ENCODE data around the gene GABRB1.

Gene GABRB1

DNA sequence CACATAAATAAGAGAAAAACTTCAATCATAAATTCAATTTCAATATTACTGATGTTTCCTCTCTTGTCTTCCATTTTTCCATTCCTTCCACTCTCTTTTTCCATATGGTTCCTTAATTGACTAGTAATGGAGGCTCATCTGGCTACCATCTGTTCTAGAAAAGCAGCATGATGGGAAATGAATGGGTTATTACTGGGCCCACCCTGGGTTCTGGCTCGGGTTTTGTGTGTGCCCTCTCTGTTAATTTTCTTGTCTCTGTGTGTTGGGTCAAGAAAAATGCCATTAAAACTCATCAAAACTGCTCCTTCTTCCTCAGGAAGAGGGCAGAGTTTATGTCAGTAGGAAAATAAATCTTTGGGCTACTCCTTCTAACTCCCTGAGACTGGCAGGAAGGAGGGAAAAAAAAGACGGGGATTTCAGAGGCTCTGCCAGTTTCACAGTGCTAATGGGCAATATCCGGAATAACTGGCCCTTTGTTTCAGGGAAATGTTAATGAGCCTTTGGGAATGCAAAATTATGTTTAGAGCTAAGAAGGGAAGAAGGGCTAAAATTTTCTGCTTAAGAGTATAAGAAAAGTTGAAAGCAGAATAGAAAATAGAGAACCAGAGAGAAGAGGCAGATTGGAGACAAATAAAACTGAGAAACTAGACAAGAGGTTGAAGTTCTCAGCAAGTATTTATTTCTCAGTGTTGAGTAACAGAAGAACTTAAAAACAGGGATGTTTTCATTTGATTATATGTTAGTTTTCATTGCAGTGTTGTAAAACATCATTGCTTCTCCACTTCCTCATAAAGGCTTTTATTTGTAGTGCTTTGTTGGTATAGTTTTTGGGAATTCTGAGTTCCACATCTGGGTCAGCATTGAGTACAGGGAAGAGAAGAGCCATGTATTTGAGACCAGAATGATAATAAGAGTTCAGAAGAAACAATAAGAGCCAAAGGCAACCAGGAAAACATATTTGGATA, 19.7 kb downstream of the GABRB1 start:
- no peak for DNase-seq

DNA sequence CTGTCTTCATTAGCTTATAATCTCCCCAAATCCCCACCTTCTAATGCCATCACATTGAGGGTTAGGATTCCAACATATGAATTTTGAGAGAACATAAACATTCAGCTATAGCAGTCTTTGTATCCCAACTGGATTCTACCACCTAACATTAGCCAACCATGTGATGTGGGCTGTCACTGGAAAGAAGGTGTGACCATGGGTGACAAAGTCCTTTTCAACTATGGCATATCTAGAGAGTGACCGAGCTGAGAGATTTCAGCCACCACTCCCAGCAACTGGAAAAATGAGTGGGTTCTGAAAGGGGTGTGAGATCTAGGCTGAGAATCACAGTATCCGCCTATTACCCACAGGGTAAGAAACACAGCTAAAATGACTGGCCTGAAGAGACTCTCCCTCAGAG, 22.1 kb downstream of the GABRB1 start:
- no peak for DNase-seq

DNA sequence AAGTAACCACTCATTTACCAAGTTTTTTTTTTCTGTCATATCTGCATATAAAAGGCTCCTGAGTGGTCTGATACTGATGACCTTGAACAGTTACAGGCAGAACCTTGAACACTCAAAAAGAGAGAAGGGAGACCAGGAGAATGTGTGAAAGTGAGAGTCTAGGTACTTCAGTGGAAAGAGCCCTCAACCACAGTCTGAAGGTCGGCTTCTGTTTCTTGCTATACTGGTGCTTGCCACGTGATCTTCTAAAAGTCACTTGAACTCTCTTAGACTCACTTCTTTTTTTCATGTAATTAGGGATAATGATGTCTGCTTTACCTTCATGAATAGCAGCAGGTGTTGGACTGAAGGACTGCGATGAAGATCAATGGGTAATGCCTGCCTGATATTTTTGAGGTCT, 22.8 kb downstream of the GABRB1 start:
- no peak for DNase-seq

DNA sequence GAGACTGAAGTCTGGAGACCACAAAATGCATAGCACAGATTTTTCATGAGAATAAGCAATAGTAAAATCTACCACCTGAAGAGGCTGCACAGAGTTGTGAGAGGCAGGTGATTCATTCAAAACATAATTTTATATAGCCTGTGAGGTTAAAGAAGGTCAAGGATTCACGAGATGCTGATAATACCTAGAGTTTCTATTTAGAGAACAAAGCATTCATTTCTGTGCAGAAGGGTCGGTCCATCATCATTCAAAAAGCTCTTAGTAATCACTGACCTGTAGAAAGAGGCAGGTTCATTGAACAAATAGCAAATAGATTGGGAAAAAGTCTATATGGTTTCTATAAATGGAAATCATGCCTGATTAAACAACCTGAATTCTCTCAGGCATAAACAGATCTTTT, 26.6 kb downstream of the GABRB1 start:
- DNase-seq = no peak

DNA sequence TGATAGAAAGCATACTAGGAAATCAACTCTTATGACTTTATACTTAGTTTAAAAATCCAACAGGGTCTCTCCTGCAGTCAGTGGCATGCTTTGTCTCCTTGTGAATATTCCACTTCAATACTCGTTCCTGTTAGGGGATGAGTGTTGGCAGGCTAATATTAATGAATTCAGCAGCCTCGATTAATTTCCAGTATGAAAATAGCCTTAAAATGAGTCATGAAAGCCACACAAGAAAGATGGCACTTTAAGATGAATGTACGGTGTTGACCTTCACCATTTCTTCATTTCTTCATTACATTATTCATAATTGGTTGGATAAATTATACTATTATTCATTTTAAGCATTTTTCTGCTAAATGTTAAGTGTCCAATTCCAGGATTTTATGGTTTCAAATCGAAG, 29.2 kb downstream of the GABRB1 start:
- no peak for DNase-seq

DNA sequence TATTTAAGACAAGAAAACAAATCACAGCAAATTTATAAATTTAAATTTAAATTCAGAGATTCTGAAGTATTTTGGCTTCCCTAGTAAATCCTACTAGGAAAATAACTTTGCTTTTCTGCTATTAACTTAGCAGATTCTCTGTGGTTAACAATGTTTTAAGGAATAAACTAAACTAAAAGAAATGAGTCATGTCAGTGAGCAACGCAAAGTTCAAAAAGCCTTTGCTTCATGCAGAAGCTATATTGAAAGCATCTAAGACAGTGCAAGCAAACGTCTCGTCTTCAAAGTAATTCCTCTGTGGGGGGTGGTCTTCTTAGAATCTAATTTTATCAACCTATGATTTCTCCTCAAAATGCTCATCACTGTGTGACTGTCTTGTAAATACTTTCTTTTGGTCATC, 30.1 kb downstream of the GABRB1 start:
- DNase-seq = no peak

DNA sequence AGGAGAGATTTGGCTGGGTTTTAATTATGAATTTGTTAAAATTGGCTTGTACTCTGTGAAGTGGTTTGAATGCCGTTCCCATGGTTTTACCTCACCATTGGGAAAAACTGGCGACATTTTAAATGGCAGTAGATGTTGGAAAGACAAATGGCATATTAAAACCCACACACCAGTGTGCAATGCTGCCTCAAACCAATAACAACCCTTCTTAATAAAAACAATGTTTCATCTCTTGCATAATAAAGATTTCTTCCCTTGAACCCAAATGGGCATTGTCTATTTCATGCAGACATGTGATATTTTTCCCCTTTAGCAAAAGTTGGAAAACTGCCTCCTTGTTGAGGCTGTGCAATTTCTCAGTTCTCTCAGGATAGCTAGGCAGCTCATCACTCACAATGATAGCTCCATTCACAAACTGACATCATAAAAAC, 33.7 kb downstream of the GABRB1 start:
- no peak for DNase-seq

DNA sequence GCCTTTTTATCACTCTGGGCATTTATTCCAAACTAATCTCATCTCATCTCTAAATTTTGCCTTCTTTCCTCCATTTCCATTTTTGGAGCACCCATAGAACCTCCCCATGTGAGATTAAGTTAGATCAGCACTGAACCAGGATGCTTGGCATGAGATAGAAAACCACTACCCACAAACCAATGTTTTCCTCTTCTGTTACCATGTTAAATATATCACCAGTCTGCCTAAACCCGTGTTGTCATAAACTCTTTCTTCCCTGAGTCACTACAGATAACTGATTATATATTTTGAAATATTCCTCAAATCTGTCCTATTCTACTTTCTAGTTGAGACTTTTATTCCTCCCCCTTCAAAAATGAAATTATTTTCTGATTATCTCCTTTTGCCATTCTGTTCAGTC, 37.6 kb downstream of the GABRB1 start:
- DNase-seq = no peak

DNA sequence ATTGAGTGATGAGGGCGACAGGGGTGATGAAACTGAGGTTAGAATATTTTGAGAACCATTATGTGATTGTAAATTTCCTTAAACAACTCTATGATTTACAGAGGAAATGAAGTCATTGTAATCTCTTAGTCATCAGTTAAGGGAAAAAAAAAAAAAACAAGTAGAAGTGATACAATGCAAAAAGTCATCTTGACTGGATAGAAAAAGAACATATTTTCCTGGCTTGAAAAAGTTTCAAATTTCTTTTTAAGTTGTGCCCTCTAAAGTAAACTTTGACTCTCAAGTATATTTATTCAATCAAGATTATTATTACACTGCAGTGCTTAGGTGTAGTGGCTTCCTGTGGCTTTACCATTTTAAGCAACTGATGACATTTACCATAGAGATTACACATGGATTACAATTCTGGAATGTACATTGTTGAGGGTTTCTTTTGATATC, 40.6 kb downstream of the GABRB1 start:
- DNase-seq = no peak

DNA sequence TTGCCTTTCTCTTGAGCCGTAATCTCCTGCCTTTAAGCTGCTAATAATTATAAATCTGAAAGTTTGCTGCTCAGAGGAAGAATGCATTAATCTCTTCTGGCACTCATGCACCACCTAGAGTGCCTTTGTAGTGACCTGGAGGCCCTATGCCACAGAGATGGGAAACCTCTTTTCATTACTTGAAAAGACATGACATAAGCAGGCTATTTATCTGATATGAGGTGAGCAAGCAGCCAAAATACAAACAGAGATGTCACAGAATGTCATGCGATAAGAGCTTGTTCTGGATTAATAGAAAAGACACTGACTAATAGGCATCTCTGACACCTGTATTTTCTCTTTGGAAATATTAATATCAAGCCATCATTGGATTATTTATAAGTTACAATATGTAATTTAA, 42.3 kb downstream of the GABRB1 start:
- DNase-seq = no peak

DNA sequence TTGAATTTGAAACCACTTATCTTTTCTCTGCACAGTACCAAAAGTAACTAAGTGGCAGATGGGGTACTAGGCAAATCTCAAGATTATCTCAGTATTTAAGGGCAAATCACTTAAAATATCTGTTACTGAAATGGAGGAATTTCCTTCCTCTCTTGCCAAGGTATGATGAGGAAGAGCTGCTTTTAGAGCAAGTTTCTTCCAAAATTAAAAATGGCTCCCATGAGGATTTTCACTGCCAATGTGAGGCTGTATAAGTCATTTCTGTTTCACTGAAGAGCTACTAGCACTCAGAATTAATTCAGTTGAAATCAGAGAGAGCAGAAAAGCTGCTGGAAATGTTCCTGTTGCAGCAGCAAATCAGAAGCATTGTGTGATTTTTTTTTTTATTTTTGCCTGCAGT, 43.4 kb downstream of the GABRB1 start:
- DNase-seq = no peak

DNA sequence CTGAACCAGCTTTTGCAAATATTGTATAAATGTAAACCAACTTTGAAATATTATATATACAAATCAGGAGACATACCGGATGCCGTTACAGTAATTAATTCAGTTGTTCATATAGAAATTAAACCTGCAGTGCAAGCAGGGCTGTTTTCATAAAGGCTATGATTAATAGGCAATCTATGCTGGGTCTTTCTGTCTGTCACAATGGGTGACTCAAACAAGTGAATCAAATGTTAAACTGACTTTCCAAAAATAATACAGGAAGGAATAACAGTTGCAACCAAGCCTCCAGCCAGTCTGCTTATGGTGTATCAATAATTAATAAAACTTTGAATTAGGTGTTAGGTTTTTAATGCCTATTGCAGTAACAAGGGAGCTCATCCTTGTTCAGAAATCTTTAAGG, 43.9 kb downstream of the GABRB1 start:
- no peak for DNase-seq

DNA sequence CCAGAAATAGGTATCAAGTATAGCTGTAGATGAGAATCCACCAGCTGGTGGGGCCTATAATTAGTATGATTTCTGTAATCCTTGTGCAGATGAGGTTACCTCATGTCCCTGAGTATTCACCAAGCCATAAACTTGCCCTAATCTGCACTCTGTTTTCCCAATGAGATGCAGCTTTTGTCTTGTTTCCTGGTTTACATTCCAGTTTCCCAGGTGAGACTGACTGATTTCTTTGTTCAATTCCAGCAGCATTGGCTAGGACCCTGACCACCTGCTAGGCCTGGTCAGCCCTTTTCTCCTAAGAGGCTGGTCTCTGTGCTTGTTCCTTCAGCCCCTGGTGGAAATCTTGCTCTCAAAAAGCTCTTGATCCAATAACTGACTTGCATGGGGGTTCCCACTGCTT, 44.6 kb downstream of the GABRB1 start:
- no peak for DNase-seq

DNA sequence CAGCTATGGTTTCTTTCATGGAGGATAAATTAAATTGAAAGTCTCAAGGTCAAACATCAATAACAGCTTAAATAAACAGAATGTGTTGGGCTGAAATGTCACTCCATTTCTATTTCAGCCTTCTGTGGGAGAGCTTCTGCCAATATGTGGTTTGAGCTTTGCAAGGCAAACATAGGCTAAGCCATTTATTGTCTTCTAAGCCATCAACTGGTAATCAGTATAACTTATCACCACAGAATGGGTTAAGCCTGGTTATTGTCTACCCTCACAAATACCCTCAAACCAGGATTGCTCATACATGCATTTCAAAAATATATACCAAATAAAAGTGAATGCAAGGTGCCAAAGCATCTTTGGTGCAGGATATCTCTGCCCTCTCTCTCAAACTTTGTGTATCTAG, 52.7 kb downstream of the GABRB1 start:
- DNase-seq = no peak

DNA sequence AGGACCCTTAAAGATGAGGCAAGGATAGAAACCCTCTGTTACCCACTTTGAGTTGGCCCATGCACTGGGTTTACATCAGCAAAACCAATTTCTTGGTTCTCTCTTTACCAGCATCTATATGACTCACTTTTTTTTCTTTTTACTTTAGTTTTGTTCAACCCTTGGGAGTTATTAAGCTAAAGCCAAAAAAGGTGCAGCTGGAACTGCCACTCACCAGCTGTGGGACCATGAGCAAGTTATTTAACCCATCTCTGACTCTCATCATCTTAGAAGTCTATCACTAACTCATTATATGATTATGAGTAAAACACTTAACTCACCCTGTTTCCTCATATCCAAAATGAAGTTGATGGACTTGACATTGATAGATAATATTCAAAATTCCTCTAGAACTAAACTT, 53.4 kb downstream of the GABRB1 start:
- no peak for DNase-seq

DNA sequence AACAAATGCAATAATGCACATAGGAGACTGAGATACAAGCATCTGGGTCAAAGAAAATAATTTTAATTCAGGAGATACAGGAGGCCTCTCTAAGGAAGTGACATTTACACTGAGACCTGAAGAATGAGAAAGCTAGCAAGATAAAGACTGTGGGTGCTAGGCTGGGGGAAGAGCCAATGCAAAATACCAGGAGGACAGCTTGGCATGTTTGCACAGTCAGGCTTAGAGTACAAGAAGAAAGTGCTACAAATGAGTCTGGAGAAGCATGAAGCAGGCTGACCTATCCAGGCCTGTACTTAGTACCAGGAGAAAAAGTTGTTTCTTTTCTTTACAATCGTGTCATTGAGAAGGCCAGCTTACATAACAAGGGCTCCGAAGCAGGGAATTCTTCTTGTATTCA, 56.9 kb downstream of the GABRB1 start:
- no peak for DNase-seq

DNA sequence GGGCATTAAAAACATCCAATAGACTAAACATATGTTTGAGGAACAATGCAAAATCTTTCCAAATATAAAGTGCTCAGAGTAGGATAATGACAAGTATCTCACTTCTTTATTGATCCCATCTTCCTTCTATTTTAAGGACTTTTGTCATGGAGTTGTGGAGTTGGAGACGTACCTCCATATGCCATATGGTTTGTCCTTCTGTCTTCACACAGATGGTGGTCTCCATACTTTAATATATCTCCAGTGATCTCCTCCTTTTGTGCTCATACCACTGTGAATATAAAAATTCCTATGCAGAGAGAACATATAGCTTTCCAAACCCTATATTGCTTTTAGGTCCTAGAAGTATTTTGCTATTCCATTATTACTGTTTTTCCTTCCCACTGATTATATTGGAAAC, 64.5 kb downstream of the GABRB1 start:
- no peak for DNase-seq

DNA sequence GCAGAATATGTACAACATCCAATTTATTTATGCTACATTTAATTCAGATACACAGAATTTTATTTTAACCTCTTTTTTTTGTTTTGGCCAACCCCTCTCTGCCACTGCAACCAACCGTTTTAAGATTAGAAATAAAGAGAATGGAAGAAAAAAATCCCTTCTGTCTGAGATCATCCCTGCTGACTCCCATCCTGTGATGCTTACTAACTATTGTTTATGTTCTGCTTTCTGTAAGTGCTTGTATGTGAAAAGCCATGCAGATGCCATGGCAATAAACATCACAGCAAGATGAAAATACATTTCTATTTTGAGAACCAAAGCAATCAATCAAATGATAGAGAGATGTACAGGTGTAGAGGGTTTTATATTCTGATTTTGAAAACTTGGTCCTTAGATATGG, 70.1 kb downstream of the GABRB1 start:
- DNase-seq = no peak

DNA sequence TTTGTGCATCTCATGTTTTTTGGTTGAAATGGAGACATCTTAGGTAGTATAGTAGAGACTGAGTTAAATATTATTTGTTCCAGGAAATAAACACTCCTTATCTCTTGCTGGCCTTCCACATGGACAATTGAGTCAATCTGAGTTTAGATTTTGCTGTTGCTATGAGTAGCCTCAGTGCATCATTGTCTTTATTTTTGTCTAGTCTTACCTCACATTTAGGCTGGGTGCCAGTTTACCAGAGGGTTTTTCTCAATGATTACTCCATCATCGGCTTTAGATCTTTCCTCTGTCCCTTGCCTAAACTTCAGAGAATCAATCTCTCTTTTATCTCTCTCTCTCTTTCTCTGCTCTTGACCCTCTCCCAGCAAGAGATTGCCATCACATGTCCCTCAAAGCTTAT, 73.6 kb downstream of the GABRB1 start:
- no peak for DNase-seq

DNA sequence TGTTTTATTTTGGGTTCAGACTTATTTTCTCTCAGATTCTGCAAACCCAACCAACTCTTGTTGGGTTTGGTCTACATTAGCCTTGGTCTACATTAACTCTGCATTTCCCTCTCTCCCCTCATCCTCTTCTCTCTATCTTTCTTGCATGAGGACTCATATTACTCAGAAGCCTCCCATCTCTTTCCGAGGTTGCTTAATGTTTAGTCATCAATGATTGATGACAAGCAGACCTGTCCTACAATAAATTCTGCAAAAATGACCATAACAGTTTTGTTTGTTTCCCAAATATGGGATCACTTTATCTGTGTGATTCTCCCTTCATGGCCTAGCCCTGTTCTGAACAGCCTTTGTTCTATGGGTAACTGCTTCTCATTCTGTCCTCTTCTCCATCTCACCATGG, 75.2 kb downstream of the GABRB1 start:
- no peak for DNase-seq

DNA sequence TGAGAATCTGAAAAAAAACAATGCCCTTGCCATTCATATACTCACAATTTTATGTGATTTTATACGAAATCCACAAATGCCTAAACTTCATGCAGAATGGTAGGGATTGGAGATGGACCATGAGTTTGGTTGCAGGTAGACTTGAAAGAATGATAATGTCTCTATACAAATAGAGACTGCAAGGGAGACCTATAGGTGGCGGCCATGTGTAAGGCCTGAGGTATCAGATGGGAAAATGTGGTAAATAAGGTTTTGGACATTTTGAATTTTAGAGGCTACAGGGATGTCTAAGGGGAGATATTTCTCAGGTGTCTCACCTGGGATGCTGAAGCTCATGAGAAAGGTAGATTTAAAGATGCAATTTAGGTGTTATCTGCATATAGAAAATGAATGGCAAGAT, 78.0 kb downstream of the GABRB1 start:
- DNase-seq = no peak

DNA sequence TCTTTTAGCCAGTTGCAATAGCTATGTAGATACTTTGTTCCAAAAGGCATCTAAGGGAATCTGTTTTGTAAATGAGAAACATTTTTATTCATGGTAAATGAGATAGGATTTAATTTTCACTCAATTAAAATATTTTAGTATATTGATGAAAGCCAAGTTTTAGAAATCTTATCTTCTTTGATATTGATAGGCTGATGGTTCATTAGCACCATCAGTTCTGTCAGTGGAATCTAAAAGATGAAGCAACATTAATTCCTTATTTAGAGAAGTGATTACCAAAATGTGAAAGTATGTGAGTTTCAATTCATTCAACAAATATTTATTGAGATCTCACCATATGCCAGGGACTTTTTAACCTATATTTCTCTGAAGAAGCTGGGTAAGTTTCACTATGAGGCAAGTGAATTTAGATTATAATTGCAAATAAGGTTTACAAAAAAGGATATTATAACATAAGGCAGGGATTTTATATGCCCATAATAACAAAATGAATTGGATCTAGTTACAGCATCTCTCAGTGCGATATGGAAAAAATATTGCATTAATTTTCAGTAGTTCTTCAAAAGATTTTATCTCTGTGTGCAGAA, 79.3 kb downstream of the GABRB1 start:
- DNase-seq = no peak

DNA sequence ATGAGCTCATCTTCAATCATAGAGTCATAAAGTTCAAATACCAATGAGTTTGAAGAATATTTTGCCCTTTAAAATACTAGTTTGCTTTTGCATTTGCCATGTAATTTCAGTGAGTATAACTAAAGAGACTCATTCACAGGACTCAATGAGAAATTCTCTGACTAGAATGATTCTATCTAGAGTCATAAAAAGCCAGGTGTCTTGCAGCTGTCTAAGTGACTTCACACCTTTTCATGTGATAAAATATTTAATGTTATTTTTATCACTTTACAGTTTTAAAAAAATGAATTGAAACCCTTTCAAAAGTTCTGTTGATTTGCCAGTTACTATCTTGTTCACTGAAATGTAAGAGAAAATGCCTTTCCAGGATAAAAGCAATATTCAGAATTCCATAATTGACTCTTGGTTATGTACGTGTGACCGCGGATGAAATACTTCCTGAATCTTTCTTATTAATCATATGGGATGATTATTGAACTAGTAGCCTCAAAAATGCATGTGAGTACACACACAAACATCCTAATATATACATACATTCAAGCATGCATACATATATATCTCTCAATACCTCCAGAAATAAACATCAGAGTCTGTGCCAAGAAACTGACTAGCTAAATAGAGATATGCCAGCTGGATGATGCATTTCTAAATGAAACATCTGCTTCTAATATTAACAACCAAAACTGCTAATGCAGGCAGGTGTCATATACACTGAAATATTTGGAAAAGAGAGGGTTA, 87.0 kb downstream of the GABRB1 start:
- no peak for DNase-seq

DNA sequence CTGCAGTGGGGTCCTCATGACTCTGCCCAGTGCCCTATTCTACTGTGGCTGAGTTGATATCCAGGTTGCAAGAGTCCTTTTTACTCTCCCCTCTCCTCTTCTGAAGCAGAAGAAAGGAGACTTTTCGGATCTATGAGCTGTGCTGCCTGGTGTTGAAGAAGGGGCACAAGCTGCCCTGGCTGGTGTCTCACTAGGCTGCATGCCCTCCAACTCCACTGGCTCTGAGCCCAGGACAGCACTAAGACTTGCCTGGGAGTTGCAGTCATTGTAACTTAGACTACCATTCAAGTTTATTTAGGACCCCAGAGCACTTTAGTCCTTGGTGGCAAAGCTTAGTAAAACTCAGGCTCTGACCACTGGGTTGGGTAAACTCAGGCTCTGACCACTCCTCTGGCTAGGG, 89.4 kb downstream of the GABRB1 start:
- DNase-seq = no peak
